CD4-positive, alpha-beta T cell treated with Interleukin-15 for 4 hours (primary cell): ENCODE data around the gene VCL.
"Not testable (repeated sequence)": the region's sequence is repeated elsewhere in the genome, so short reads cannot be mapped to it uniquely, and the experiment has no call there.

Experiments used
- DNase-seq: peaks from one replicate; pipeline ENCODE4 v3.0.0-alpha.2; 2020; ENCODE audit warnings: low spot score

Gene VCL

GRCh38 chr10:74039561-74040145 lies 41.7 kb downstream of the VCL start:
- DNase-seq, result no peak

GRCh38 chr10:74040200-74041126 lies 42.5 kb downstream of the VCL start:
- no peak for DNase-seq

- no peak for DNase-seq
These were observed 46.5 kb downstream of the VCL start for GRCh38 chr10:74044419-74044818.

- no peak for DNase-seq
These were observed 49.4 kb downstream of the VCL start for GRCh38 chr10:74047304-74047703.

GRCh38 chr10:74047871-74048270 lies 50.0 kb downstream of the VCL start:
- DNase-seq, result no peak

GRCh38 chr10:74048433-74048832 lies 50.5 kb downstream of the VCL start:
- no peak for DNase-seq

GRCh38 chr10:74049955-74050354 lies 52.0 kb downstream of the VCL start:
- no peak for DNase-seq

- DNase-seq, result no peak
These were observed 52.7 kb downstream of the VCL start for GRCh38 chr10:74050653-74051052.

- no peak for DNase-seq
These were observed 53.9 kb downstream of the VCL start for GRCh38 chr10:74051736-74052342.

GRCh38 chr10:74052994-74053393 lies 55.1 kb downstream of the VCL start:
- no peak for DNase-seq

GRCh38 chr10:74055383-74056049 lies 57.6 kb downstream of the VCL start:
- DNase-seq, result no peak

GRCh38 chr10:74056050-74056818 lies 58.3 kb downstream of the VCL start:
- peak; percentile 38 for DNase-seq

GRCh38 chr10:74058071-74058470 lies 60.2 kb downstream of the VCL start:
- no peak for DNase-seq

- peak; percentile 28 for DNase-seq
These were observed 60.7 kb downstream of the VCL start for GRCh38 chr10:74058658-74059057.

- DNase-seq, result no peak
These were observed 63.2 kb downstream of the VCL start for GRCh38 chr10:74061104-74061503.

- DNase-seq, result not testable (repeated sequence)
These were observed 64.1 kb downstream of the VCL start for GRCh38 chr10:74061978-74062377.

- DNase-seq, result no peak
These were observed 65.3 kb downstream of the VCL start for GRCh38 chr10:74063256-74063655.

GRCh38 chr10:74067373-74068352 lies 69.7 kb downstream of the VCL start:
- no peak for DNase-seq

- no peak for DNase-seq
These were observed 73.2 kb downstream of the VCL start for GRCh38 chr10:74071157-74071556.

- DNase-seq, result no peak
These were observed 74.6 kb downstream of the VCL start for GRCh38 chr10:74072503-74072902.

GRCh38 chr10:74075906-74076305 lies 78.0 kb downstream of the VCL start:
- DNase-seq, result no peak
